ENCODE data around the gene GPR153.

GPR153 gene

DNA sequence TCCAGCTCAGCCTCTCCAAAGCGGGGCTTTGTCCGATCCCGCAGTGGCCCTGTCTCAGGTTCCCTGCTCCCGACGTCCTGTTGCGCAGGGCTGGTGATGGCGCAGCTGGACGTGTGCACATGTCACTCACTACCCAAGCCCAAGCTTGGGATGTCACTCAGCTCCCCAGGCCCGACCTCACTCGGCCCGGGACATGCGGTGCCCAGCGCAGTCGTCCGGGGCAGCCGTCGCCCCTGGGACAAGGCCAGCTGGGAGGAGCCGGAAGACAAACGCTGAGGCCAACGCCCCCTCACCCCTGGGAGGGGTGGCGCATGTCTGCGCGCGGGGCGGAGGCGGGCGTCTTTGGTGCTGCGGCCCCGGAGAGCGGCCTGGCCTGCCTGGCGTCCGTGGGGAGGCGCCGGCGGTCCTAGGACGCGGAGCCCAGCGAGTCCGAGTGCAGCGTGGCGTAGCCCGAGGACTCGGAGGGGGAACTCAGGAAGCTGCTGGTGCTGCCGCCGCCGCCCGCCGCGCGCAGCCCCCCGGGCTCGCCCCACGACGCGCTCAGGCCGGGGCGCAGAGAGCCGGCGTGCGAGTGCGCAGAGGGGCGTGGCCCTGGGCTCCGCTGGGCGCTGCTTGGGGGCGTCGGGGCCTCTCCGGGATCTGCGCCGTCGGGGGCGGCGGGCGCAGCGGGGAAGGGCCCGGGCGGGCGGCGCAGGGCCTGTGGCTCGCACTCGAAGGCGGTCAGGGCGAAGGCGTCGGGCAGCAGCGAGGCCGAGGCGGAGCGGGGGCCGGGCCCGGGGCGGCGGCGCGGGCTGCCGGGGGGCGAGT lies 11.8 kb downstream of the GPR153 start:
- no peak for DNase-seq (ENCODE audit: low read depth)

DNA sequence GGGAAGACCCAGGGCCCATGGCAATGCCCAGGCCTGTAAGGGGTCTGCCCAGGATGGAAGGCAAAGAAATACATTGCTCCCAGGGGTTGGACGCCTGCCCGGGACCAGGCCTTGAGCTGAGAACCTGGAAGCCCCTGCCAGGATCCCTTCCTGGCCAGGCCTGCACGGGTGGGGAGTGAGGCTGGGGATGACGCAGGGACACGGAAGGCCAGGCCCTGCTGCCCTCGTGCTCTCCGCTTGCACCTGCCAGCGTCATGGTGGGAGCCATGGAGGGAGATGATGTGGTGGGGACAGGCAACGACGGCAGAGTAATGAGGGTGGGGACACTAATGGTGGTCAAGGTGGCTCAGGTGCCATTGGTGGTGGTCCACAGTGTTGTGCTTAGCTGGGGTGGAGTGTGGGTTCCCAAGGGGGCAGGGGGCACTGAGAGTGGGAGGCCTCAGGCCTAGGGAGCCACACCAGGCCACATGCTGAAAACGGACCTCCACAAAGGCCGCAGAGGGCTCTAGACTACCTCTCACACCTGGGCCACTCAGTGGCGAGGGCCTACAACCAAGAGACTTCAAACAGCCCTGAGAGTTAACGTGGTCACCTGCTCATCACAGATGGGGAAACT lies 12.6 kb downstream of the GPR153 start:
- DNase-seq (ENCODE audit: low read depth) = no peak

DNA sequence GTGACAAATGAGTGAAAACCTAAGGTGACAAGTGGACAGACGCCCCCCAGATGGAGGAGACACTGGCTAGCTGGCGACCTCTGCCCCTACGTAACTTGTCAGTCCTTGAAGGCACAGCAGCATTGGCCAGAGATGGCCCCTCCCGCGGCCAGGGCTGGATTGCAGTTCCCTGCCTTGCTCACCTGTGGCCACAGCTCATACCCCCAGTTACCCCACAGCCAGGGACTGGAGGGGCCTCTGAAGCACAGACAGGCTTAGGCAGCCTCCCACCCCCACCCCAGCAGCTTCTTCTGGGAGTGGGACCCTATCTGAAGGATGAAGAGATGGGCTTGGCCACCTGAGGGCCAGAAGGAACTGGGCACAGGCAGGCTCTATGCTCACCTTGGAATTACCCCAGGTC lies 13.2 kb downstream of the GPR153 start:
- DNase-seq (ENCODE audit: low read depth) = no peak

DNA sequence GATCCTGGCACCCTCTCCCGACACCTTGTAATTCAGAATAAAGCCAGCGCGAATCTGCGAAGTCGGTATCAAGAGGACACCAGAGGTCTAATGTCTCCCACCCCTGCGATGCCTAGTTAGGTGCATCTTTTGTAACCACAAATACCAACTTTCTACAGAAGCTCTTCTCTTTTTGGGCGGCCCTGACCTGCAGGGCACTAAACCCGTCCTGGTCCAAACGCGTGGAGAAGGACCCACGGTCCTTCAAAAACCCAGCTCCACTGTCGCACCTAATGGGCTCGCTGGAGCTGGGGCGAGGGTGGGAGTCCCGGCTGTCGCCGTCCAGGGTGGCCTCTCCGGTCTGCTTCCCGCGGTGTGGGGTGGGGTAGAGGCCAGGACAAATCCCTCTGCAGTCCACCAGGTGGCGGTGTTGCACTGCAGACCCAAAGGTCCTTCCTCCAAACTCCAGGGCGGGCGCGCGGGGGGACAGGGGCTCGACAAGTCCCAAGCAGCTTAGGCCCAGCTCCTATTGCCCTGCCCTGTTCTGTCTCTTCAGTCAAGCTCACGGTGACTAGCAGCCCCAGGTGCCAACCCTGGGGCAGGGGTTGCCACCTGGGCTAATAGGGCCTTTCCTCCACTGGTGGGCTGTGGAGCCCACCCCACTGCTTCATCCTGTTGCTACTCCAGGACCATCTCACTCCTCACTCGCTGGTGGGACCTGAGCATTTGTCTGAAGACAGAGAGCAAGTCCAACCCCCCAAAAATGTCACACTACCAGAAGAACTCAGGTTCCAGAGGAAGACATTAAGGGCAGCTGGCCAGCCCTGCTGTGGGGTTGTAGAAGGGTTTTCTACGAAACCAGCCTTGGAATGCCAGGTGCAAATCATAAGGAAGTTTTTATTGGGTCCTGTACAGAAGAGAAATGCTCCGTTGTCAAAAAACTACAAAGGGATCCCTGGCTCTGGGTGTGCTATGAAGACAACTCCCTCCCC lies 14.1 kb downstream of the GPR153 start:
- peak; percentile 60 for DNase-seq (ENCODE audit: low read depth)

DNA sequence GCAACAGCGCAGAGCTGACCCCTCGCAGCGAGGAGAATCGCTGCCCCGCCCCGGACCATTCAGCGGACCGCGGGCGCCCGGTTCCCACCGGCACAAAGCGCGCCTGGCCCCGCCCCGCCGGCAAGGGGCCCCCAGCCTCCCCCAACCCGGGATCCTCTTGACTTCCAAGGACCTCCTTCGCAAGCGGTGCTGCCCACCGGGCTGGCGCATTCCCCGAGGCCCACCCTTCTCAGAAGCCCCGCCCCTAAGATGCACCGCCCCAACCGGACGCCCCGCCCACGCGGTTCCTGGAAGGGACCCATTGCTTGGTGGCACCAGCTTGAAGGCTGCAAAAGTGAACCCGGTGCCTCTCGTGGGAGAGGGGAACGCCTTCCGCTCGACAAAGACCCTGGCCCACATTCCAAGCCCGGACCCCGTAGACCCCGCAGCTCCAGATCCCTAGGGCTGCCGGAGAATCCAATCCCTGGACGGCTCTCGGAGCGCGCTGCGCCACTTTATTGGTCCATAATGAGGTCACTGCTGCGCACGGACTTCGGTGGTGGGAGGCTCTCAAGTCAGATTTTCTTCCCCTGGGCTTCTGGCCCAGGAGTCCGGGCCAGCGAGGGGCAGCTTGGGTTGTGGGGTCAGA lies 14.9 kb downstream of the GPR153 start:
- DNase-seq (ENCODE audit: low read depth) = no peak

DNA sequence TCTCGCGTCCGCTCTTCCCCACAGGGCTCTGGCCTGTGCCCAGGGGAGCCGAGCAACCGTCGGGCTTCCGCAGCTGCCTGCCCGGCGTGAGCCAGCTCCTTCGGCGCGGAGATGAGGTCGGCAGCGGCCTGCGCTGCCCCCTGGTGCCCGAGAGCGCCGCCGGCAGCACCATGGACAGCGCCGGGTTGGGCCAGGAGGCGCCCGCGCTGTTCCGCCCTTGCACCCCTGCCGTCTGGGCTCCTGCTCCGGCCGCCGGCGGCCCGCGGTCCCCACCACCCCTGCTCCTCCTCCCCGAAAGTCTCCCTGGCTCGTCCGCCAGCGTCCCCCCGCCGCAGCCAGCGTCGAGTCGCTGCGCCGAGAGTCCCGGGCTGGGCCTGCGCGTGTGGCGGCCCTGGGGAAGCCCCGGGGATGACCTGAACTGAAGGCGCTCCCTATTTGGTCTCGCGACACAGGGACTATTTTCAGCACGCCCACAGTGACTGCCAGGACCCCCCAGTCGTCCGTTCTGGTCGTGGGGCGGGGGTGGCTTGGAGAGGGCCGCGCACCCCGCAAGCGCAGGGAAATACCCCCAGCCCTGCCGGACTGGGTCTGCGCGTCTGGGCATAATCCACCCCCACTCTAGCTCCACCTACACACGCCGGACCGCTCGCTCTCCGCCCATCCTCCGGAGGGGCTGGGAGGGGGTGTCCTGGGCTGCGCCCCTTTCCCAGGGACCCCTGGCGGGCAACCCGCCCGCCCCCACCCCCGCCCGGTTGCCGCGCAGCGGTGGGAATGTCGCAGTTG lies 15.6 kb downstream of the GPR153 start:
- DNase-seq (ENCODE audit: low read depth) = peak; percentile 61

DNA sequence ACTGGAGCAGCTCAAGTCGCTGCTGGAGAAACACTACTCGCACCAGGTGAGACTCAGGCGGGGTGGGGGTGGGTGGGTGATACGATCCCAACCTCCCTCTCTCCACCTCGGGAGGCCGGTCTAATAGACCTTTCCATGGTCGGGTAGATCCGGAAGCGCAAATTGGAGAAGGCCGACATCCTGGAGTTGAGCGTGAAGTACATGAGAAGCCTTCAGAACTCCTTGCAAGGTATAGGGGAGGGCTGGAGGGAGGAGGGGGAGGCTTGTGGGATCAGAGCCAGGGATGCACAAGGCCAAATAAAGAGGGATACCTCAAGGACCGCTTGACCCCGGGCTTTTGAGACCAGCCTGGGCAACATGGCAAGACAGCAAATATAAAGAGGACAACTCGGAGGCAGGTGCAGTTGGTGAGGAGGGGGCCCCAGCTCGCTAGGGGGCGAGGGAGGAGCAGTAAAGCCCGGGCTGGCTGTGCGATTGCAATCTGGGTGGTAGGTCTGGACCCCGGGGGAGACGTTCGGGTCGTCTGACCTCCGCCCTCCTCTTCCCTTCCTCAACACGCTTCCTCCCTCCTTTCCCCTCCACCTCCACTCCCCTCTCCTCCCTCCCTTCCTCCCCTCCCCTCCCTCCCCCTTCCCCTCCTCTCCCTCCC lies 16.4 kb downstream of the GPR153 start:
- DNase-seq (ENCODE audit: low read depth) = no peak

DNA sequence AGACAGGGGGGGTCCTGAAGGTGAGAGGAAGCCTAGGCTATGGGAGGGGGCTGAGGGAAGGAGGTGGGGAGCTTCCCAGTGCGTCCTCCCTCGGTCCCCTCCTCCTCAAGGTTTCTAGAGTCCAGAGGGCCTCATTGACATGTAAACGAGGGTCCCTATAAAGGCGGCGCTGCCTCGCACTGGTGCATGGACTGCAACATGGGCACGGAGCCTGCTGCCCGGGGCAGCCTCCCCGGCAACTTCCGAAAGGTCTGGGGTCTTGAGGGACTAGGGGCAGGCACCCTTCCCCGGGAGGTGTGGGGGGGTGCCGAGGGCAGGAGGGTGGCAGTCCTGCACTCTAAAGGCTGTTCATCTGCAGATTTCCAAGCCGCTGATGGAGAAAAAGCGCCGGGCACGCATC lies 16.9 kb downstream of the GPR153 start, which contains the start of gene HES3:
Gene HES3, plus strand, starts transcription at position 187 of the 400 bp plus-strand sequence. Its CDS starts 187 bp downstream, at position 374.
- no peak for DNase-seq (ENCODE audit: low read depth)

DNA sequence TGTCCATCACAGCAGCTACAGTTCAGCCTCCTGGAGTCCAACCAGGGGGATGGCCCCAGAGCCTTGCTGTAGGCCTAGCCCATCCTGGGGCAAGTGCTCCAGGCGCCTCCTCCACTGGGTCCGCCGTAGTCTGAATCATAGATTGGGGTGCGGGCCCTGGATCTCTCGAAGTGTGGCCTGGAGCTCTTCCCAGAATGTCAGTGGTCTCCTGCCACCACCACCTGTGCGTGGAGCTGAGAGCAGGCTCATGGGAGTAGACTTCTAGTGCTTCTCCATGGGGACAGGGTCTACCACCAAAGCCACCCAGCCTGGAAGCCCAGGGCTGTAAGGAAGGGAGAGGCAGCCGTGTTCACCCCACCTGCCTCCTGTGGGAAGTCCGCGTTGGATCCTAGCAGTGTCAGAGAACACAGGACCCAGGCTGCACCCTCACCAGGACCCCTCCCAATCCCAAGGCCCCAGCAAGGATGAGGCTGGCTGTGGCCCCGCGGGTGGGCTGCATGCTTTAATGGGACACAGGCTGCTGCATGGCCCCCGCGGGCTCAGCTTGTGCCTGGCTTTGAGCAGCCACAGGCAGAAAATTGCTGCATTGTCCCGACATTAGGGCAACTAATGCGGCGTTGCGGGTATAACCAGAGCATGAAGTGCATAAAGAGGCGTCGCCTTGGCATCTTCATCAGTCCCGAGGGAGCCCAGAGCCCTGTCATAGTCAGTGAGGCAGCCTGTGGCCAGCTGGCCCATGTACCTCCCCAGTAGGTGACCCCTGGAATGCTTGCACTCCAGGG lies 17.7 kb downstream of the GPR153 start:
- no peak for DNase-seq (ENCODE audit: low read depth)

DNA sequence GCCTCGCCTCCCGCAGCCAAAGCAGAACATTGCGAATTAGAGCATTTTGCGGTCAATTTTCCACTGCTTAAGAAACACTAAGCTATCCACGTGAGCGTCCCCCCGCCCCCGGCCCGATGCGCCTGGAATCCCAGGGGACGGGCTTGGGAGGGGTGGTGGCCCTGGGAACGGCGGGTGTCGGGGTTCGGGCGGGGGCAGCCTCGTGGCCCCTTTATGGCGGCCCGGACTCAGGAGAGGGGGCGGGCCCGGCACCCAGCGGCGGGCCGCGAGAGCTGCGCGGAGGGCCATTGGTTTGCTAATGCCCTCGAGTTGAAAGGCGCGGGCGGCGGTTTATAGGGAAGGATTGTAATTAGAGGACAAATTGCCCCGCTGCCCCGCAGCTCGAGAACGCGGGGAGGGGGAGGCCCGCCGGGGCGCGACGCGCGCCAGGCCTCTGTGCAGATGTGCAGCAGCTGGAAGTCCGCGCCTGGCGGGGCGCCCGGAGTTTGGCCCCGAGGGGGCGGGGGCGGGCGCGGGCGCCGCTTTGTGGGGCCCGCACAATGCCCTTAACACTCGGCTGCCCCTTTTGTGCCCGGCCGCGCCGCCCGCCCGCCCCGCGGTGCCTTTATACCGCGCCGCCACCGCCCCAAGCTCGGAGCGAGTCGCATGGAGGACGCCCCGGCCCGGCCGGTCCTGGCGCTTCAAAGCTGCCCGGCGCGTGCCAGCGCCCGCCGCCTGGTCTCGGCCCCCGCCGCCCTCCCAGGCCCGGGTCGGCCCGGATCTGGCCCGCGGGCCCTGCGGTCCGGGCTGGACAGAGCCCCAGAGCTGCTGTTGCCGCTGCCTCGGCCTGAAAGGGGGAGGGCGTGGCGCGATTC lies 18.8 kb downstream of the GPR153 start:
- no peak for DNase-seq (ENCODE audit: low read depth)

DNA sequence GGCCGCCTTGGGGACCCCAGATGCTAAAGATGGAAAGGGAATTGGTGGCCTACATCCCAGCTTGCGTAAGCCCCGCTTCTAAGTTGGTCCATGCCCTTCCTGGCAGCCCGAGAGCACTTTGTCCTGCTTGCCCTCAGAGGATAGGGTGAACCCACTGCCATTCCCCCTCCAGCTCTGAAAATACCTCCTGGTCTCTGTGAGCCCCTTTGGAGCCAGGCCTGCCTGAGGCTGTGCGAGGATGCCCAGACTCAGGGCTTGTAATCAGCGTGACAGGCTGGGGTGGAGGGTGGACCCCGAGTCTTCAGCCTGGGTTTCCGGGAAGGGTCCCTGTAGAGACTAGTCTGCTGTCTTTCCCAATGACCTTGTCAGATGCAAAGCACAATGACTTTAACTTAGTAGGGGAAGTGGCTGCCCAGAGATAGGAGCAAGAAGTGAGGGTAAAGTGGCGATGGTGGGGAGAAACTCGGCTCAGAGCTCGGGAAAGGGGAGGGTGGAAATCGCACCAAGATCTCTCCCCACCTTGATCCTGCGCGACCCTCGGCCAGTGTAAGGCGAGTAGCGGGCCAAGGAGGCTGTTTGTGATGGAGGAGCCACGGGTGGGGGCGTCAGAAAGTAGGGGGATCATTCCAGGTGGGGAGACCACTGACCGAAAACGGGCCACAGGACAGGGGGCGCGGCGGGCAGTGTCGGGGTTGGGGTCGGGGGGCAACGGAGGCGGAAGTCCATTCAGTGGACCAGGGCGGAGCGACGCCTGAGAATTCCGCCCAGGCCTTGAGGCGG lies 19.6 kb downstream of the GPR153 start:
- no peak for DNase-seq (ENCODE audit: low read depth)

DNA sequence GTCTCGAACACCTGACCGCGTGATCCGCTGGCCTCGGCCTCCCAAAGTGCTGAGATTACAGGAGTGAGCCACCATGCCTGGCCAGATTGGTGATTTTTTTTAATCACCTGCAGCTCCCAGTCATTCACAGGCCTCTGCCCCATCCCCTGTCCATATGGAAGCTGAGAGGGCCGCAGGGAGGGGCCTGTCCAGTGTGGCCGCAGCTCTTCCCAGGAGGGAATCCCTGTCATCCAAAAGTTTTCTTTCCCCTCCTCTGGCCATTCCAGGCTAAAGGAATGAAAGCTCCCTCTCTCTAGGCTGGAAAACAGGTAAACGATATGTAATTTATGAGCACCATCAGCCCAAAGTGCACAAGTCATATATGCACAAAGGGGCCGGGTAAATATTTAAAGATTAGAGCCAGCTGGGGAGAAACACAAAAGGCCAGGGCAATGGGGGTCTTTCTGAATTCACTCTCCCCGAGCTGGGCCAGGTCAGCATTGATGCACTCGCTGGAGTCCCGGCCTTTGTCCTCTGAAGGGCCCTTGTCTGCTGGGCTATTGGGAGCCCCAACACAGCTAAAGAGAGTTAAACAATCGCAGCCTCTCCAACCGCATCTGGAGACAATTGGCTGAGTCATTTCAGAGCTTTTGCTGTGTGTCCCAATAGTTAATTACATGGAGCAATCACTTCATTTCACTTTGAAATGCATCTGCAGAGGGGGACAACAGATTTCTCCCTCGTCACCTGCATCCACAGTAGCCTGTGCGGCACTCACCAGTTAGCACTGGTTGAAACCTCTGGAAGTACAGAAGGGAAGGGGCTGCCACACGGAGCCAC lies 20.7 kb downstream of the GPR153 start:
- peak; percentile 48 for DNase-seq (ENCODE audit: low read depth)

DNA sequence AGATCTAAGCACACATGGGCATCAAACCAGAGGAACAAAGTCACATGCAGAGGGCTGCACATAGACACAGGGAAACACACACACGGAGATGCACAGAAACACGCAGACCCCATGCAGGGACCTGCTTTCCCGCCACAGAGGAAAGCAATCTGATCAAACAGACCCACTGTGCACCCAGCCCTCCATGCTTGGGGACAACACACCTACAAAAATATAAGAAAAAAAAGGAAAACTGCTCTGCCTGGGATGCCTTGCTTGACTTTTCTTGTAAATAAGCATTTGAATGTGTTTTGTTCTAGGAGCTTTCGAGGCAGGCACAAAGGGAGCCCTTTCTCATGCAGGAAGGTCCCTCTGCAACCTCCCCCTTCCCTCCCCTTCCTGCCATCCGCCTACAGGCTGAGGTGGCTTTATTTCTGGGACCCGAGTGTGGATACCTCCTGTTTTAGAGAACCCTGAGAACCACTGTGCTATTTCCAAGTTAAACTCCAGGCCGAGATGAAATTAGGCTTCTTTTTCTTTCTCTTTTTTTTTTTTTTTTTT lies 21.6 kb downstream of the GPR153 start:
- no peak for DNase-seq (ENCODE audit: low read depth)

DNA sequence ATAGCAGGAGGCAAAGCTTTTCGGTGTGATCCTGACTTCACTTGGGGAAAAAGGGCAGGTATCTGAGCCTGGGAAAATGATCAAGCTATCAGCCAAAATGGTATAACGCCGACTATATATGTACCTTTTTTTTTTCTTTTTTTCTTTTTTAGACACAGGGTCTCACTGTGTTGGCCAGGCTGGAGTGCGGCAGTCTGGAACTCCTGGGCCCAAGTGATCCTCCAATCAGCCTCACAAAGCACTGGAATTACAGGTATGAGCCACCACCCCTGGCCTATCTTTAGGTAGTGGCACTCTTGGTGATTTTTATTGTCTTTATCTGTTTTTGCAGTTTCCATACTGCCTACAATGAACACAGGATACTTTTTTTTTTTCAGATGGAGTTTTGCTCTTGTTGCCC lies 23.8 kb downstream of the GPR153 start:
- no peak for DNase-seq (ENCODE audit: low read depth)

DNA sequence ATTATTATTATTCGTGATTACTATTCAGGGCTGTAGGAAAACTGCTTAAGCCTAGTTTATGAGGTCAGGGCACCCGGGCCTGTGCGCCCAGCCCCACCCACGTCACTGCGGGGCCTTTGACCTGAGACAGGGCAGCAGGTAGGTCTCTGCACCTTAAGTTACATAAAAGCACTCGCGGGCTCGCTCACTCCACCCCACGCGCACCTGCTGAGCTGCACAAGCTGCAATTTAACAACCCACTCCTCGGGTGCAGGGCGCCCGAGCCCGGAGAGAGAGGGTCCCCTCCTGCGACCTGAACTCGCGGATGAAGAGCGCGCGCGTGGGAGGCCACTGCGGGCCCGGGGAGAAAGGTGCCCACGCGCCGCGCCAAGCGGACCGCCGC lies 25.6 kb downstream of the GPR153 start:
- no peak for DNase-seq (ENCODE audit: low read depth)

DNA sequence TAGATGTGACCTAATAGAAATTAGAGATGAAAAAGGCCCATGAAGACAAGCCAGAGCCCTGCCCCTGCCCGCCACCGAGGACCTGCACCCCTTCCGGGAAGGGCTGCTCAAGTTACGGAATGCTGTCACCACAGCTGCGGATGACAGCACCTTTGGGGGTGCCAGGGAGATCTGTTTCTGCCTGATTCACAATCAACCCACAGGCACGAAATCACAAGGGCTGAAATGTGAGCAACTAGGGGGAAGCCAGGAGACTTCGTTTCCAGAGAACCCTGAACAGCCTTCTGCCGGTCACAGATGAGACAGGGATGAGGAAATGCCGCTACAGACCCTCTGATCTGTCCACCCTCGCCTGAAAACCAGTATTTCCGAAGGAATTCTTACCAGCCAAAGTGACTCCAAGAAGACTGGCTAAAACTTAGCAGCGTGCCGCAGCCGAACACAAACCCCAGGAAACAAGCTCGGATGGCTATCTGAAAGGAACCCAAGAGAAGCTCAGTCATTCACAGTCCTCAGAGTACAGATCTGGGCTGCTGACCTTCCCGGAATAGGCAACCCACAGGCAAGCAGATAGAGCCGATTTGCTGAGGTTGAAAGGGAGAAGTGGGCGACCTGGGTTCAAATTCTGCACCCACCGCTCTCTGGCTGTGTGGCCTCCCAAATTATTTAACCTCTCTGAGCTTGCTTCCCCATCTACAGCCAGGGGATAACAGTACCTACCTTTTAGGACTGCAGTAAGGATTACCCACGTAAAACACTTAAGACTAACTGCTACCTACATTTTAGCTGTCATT lies 26.2 kb downstream of the GPR153 start:
- no peak for DNase-seq (ENCODE audit: low read depth)

Measured in fibroblast of the conjunctiva (primary cell).